ENCODE measurements around the gene PRSS1.
"Not testable (repeated sequence)": the region's sequence is repeated elsewhere in the genome, so short reads cannot be mapped to it uniquely, and the experiment has no call there.

Gene PRSS1

DNA sequence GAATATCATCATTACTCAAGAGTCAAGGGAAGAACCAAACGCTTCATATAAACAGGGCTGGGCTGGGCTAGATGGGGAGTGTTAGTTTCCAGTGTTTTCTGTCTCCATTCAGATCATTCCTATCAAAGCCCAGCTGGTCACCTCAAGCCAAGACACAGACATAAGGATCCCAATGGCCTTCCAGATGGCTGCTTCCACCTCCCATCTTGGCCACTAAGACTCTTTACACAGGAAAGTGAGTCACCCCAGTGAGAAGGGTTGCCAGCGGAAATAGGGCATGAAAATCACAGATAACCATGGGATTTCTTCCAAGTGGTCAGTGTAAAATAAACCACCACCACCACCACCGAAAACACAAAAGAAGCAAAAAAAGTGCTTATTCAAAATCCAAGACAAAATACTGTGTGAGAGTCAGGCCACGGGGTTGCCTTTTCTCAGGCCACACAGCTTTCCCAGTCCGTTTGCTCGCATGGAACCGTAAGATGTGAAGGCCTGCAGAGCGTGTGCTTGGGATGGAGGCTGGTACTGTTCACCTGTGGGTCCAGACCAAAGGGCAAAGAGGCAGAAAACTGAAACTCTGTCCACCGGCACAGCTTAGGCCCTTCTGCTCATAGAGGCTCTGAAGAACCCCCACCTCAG, 27.1 kb downstream of the PRSS1 start:
- H3K4me3 ChIP-seq: no peak overlapping the region
- DNase-seq (ENCODE audit: low spot score): no peak
- TF ChIP-seq, protein P1, sequence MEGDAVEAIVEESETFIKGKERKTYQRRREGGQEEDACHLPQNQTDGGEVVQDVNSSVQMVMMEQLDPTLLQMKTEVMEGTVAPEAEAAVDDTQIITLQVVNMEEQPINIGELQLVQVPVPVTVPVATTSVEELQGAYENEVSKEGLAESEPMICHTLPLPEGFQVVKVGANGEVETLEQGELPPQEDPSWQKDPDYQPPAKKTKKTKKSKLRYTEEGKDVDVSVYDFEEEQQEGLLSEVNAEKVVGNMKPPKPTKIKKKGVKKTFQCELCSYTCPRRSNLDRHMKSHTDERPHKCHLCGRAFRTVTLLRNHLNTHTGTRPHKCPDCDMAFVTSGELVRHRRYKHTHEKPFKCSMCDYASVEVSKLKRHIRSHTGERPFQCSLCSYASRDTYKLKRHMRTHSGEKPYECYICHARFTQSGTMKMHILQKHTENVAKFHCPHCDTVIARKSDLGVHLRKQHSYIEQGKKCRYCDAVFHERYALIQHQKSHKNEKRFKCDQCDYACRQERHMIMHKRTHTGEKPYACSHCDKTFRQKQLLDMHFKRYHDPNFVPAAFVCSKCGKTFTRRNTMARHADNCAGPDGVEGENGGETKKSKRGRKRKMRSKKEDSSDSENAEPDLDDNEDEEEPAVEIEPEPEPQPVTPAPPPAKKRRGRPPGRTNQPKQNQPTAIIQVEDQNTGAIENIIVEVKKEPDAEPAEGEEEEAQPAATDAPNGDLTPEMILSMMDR (IDR thresholded peaks at IDR 0.05): no peak
- H3K27ac ChIP-seq: peak overlapping the region; percentile 32 to 54

DNA sequence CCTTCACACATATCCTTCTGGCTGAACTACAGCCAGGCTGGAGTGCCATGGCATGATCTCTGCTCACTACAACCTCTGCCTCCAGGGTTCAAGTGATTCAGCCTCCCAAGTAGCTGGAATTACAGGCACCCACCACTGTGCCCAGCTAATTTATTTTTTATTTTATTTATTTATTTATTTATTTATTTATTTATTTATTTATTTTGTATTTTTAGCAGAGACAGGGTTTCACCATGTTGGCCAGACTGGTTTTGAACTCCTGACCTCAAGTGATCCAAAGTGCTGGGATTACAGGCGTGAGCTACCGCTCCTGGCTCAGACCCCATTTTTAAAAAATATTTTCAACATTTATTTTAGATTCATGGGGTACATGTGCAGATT, 27.6 kb downstream of the PRSS1 start:
- peak overlapping the region; percentile 32 to 54 for H3K27ac ChIP-seq
- H3K4me3 ChIP-seq; DNase-seq (ENCODE audit: low spot score): not testable (repeated sequence)

DNA sequence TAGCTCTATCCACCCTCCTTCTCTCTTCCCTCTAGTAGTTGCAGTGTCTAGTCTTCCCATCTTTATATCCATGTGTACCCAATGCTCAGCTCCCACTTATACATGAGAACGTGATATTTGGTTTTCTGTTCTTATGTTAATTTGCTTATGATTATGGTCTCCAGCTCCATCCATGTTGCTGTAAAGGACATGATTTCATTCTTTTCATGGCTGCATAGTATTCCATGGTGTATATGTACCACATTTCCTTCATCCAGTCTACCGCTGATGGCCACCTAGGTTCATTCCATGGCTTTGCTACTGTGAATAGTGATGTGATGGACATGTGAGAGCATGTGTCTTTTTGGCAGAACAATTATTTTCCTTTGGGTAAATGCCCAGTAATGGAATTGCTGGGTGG, 28.0 kb downstream of the PRSS1 start:
- TF ChIP-seq, protein P1 (IDR thresholded peaks at IDR 0.05): no peak
- Histone ChIP-seq H3K27ac (no peak overlapping the region), H3K4me3 (no peak overlapping the region)
- no peak for DNase-seq (ENCODE audit: low spot score)

DNA sequence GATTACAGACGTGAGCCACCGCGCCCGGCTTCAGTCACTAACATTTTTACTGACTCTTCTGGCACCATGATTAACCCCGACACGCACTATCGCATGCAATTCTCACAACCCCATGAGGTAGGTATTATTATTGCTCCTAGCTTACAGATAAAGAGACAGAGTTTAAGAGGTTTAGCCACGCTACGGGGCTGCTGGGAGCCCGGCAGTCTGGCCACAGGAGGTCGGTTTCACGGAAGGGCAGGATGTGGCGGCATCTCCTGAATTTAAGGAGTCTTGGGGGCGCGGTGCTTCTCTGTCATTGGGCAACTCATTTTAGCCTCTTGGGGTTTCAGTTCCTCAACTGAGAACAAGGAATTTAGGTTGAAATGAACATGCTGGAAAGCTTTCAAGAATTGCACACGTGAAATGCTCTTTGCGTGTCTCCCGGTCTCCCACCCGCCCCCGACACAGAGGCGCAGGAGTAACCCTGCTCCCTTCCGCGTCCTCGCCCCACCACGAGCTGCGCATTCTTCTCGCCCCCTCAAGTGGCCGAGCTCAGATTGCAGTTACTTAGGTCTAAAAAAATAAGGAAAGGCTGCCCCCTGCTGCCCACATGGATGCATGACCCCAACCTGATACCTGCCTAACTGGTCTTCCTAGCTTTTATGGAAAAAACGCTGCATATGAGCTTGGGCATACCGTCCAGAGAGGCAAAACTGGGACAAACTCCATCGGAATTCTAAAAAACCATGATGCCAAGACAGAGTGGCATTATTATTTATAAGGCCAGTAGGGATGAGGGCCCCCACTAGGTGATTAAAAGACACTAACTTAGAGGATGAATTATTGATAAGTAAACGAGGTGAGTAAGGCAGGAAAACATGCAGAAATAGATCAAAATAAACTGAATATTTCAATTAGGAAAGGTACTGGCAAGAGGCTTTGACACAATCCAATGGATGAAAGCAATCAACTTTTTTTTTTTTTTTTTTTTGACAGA, 33.9 kb downstream of the PRSS1 start:
- H3K4me3 ChIP-seq: peak overlapping the region; percentile 59
- no peak overlapping the region for H3K27ac ChIP-seq
- peak; percentile 88 for DNase-seq (ENCODE audit: low spot score)
- TF ChIP-seq, protein P1 (IDR thresholded peaks at IDR 0.05): peak; percentile 87

DNA sequence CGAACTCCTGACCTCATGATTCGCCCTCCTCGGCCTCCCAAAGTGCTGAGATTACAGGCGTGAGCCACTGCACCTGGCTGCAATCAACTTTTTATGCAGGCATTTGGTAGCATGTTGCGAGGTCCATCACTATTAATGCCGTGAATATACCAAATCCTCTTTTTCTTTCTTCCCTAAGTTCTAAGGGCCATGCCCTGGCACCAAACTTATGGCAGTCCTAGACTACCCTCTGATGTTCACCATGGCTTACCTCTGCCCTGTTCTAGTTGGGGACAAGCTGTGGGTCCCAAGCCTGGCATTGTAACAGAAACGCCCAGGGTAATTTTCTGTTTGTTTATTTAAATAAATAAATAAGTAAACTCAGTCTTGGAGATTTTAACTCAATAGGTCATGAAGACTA, 34.8 kb downstream of the PRSS1 start:
- DNase-seq (ENCODE audit: low spot score): no peak
- no peak overlapping the region for H3K4me3 ChIP-seq
- TF ChIP-seq, protein P1 (IDR thresholded peaks at IDR 0.05): no peak
- no peak overlapping the region for H3K27ac ChIP-seq

DNA sequence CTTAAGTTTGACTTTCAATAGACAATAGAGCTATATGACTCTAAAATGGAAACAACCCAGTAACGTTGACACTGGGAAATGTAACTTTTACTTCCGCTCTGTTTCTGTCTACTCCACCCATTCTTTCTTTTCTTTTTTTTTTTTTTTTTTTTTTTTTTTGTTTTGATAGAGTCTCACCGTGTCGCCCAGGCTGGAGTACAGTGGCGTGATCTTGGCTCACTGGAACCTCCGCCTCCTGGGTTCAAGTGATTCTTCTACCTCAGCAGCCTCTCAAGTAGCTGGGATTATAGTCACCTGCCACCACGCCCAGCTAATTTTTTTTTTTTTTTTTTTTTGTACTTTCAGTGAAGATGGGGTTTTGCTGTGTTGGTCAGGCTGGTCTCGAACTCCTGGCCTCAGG, 35.4 kb downstream of the PRSS1 start:
- DNase-seq (ENCODE audit: low spot score): no peak

DNA sequence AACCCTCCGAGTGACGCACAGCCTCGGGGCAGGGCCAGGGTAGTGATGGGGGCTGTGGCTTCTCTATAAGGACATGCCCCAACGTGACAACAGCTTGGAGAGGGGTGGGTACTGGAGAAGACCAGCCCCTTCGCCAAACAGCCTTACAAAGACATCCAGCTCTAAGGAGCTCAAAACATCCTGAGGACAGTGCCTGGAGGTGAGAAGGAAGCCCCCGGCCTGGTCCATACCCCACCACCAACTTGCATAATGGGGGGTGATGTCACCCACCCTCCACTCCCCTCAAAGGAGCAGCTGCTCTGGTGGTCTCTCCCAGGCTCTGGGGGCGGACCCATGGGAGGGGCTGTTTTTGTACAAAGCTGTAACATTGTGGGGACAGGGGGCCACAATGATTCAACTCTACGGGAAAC, 36.6 kb downstream of the PRSS1 start:
- H3K4me3 ChIP-seq: no peak overlapping the region

More for the DNA sequence above, 35.4 kb downstream of the PRSS1 start:
- TF ChIP-seq, protein P1 (IDR thresholded peaks at IDR 0.05): no peak
- H3K4me3 ChIP-seq: no peak overlapping the region
- no peak overlapping the region for H3K27ac ChIP-seq

More for the DNA sequence above, 36.6 kb downstream of the PRSS1 start:
- no peak for DNase-seq (ENCODE audit: low spot score)
- TF ChIP-seq, protein P1 (IDR thresholded peaks at IDR 0.05): no peak
- no peak overlapping the region for H3K27ac ChIP-seq

Measured in coronary artery (tissue), 2 donors.